Nephron progenitor cell (in vitro differentiated cells): ENCODE data around the gene USP10.

Experiments used
- DNase-seq: peaks from one replicate; pipeline ENCODE4 v3.0.0; 2021
- H3K27ac Mint-ChIP-seq: 2 replicates; pipeline ENCODE4 v1.8.0; 2021; ENCODE audit warnings: mild to moderate bottlenecking, moderate library complexity, mixed read lengths
- H3K27me3 Mint-ChIP-seq: 2 replicates; pipeline ENCODE4 v1.8.0; 2021; ENCODE audit warnings: mild to moderate bottlenecking, low read depth, mixed read lengths; ENCODE audit not compliant: poor library complexity
- H3K36me3 Mint-ChIP-seq: 2 replicates; pipeline ENCODE4 v1.8.0; 2021; ENCODE audit warnings: low read depth, mixed read lengths
- H3K4me1 Mint-ChIP-seq: 2 replicates; pipeline ENCODE4 v1.8.0; 2021; ENCODE audit warnings: mixed read lengths
- H3K4me3 Mint-ChIP-seq: 2 replicates; pipeline ENCODE4 v1.8.0; 2021; ENCODE audit warnings: mild to moderate bottlenecking, moderate library complexity, mixed read lengths
- H3K9me3 Mint-ChIP-seq: 2 replicates; pipeline ENCODE4 v1.8.0; 2021; ENCODE audit warnings: mild to moderate bottlenecking, moderate library complexity, mixed read lengths
- CTCF ChIP-seq: fragments of 200-600 bp; sonication (generic); IDR thresholded peaks from 2 replicates; pipeline ENCODE4 v1.5.0; 2021; ENCODE audit warnings: antibody characterized with exemption

The USP10 gene

DNA sequence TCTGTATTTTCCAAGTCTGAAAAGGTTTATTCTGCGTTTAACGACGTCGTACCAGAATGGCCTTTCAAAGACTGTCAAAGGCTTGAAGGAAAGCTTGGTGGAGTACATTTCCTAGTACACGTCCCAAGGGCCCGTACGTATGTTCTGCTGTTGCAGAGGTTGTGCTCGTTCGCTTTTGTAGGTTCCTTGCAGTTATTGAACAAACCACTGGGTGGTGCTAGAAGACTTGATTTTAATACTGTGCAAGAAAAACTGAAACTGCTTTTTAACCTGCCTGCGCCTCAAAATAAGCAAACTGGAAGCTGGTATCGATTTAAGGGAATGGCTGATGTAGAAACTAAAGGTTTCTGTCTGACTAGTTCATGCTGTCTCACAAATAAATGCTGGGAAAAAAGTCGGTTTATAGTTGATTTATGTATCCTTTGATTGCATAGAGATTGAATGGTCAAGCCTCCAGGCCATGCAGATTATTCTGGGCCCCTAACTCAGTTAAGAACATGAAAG is 54.6 kb downstream of the USP10 start:
- Mint-ChIP-seq H3K4me1 (peaks cover 45% of the 10 kb centered on the region), H3K36me3 (peaks cover 9% of the 10 kb centered on the region), H3K27ac (no peak overlapping the region), H3K9me3 (no peaks in the 10 kb centered on the region), H3K27me3 (no peaks in the 10 kb centered on the region), H3K4me3 (no peak overlapping the region)
- peak; percentile 85 for TF ChIP-seq CTCF
- DNase-seq: peak; percentile 69

DNA sequence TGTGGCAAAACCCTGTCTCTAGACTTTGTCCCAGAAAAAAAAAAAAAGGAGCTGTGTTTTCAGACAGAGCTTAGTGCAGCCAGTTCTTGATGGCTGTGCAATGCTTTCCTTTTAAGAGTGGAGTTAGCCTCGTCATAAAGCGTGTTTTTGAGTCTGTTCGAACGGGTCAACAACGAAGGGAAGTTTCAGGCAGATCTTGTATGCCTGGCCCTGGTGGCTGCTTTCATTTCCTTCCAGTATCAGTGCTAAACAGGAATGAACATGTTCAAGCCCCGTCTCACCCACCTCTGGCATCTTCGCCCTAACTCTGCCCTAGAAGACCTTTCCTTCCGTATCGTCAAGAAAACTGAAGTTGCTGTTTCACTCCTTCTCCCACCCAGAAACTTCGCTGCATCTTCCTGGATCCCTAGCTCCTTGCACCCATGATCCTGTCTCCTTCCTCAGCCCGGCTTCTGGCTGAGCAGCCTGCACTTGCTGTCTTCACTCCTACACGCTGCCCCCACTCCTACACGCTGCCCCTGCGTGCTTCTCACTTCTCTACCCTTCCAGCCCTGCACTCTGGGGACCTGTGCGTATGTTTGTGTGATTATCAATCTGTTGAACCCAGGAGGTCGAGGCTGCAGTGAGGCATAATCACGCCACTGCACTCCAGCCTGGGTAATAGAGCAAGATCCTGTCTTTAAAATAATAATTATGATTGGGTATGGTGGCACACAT is 55.3 kb downstream of the USP10 start:
- no peak for TF ChIP-seq CTCF
- Mint-ChIP-seq H3K9me3 (no peaks in the 10 kb centered on the region), H3K4me3 (peak overlapping the region; percentile 20), H3K4me1 (peaks cover 38% of the 10 kb centered on the region), H3K36me3 (peaks cover 11% of the 10 kb centered on the region), H3K27me3 (no peaks in the 10 kb centered on the region), H3K27ac (no peak overlapping the region)
- no peak for DNase-seq

- Mint-ChIP-seq H3K27ac (no peak overlapping the region), H3K4me1 (peaks cover 33% of the 10 kb centered on the region), H3K36me3 (peaks cover 26% of the 10 kb centered on the region), H3K4me3 (no peak overlapping the region), H3K27me3 (no peaks in the 10 kb centered on the region), H3K9me3 (no peaks in the 10 kb centered on the region)
- no peak for DNase-seq
- no peak for TF ChIP-seq CTCF
These were observed 57.0 kb downstream of the USP10 start for GRCh38 chr16:84756830-84757229.

DNA sequence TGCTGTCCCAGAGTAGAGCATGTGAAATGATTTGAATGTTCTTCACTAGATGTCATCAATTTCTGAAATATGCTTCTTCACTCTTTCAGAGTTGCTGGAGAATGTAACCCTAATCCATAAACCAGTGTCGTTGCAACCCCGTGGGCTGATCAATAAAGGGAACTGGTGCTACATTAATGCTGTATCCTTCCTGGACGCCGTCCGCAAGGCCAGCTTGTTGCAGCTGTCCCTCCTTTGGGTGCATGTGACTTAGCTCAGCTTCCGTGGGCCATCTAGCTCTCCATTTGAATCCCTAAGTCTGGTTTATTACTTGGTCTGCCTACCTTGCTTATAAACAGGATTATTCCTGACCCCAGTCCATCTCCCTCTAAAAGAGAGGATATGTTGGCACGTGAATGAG is 58.8 kb downstream of the USP10 start:
- no peak overlapping the region for H3K4me3 Mint-ChIP-seq
- no peak for DNase-seq
- no peaks in the 10 kb centered on the region for H3K27me3 Mint-ChIP-seq
- H3K9me3 Mint-ChIP-seq: no peaks in the 10 kb centered on the region
- TF ChIP-seq CTCF: no peak
- H3K36me3 Mint-ChIP-seq: peaks cover 42% of the 10 kb centered on the region
- H3K4me1 Mint-ChIP-seq: peaks cover 23% of the 10 kb centered on the region
- H3K27ac Mint-ChIP-seq: no peak overlapping the region

GRCh38 chr16:84759061-84759460 is 59.3 kb downstream of the USP10 start:
- Mint-ChIP-seq H3K9me3 (no peaks in the 10 kb centered on the region), H3K27ac (no peak overlapping the region), H3K4me3 (no peak overlapping the region), H3K4me1 (peaks cover 19% of the 10 kb centered on the region), H3K36me3 (peaks cover 46% of the 10 kb centered on the region), H3K27me3 (no peaks in the 10 kb centered on the region)
- no peak for TF ChIP-seq CTCF
- DNase-seq: no peak

DNA sequence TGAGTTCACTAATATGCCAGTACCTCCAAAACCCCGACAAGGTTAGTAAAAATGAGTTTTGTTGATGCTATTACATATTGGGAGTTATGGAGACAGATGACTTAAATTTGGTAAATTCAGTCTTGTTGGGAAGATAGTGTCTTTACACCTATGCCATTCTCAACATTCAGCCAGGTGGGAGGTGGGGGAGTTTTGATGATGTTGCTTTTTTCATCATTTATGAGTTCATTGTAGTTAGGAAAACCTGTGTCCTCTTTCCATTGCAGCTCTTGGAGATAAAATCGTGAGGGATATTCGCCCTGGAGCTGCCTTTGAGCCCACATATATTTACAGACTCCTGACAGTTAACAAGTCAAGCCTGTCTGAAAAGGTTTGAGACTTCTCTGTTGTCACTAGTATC is 60.1 kb downstream of the USP10 start:
- TF ChIP-seq CTCF: no peak

More for the DNA sequence above, 60.1 kb downstream of the USP10 start:
- H3K27ac Mint-ChIP-seq: no peak overlapping the region
- peaks cover 10% of the 10 kb centered on the region for H3K4me1 Mint-ChIP-seq
- no peaks in the 10 kb centered on the region for H3K27me3 Mint-ChIP-seq
- peaks cover 55% of the 10 kb centered on the region for H3K36me3 Mint-ChIP-seq
- H3K9me3 Mint-ChIP-seq: no peaks in the 10 kb centered on the region
- DNase-seq: no peak
- H3K4me3 Mint-ChIP-seq: no peak overlapping the region
